Measurements from ENCODE around the gene KIAA1614.
"Not testable (repeated sequence)": the region's sequence is repeated elsewhere in the genome, so short reads cannot be mapped to it uniquely, and the experiment has no call there.

DNA sequence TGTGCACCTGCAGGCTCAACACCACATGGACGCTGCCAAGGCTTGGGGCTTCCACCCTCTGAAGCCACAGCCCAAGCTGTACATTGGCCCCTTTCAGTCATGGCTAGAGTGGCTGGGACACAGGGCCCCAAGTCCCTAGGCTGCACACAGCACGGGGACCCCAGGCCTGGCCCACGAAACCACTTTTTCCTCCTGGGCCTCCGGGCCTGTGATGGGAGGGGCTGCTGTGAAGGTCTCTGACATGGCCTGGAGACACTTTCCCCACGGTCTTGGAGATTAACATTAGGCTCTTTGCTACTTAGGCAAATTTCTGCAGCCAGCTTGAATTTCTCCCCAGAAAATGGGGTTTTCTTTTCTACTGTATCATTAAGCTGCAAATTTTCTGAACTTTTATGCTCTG lies 46.9 kb downstream of the KIAA1614 start:
- TF ChIP-seq EZH2, EZH2phosphoT487 (IDR thresholded peaks at IDR 0.05): not testable (repeated sequence)
- TF ChIP-seq, protein P1, sequence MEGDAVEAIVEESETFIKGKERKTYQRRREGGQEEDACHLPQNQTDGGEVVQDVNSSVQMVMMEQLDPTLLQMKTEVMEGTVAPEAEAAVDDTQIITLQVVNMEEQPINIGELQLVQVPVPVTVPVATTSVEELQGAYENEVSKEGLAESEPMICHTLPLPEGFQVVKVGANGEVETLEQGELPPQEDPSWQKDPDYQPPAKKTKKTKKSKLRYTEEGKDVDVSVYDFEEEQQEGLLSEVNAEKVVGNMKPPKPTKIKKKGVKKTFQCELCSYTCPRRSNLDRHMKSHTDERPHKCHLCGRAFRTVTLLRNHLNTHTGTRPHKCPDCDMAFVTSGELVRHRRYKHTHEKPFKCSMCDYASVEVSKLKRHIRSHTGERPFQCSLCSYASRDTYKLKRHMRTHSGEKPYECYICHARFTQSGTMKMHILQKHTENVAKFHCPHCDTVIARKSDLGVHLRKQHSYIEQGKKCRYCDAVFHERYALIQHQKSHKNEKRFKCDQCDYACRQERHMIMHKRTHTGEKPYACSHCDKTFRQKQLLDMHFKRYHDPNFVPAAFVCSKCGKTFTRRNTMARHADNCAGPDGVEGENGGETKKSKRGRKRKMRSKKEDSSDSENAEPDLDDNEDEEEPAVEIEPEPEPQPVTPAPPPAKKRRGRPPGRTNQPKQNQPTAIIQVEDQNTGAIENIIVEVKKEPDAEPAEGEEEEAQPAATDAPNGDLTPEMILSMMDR (IDR thresholded peaks at IDR 0.05): not testable (repeated sequence)

Measured in neural progenitor cell (in vitro differentiated cells).